GM21786 (cell line): Measurements from ENCODE around the gene IRX1.

Experiments used
- ATAC-seq: cut with Tn5 transposase; IDR thresholded peaks from one replicate; pipeline ENCODE4 v1.9.1; 2021; ENCODE audit not compliant: unreplicated experiment

The IRX1 gene

DNA sequence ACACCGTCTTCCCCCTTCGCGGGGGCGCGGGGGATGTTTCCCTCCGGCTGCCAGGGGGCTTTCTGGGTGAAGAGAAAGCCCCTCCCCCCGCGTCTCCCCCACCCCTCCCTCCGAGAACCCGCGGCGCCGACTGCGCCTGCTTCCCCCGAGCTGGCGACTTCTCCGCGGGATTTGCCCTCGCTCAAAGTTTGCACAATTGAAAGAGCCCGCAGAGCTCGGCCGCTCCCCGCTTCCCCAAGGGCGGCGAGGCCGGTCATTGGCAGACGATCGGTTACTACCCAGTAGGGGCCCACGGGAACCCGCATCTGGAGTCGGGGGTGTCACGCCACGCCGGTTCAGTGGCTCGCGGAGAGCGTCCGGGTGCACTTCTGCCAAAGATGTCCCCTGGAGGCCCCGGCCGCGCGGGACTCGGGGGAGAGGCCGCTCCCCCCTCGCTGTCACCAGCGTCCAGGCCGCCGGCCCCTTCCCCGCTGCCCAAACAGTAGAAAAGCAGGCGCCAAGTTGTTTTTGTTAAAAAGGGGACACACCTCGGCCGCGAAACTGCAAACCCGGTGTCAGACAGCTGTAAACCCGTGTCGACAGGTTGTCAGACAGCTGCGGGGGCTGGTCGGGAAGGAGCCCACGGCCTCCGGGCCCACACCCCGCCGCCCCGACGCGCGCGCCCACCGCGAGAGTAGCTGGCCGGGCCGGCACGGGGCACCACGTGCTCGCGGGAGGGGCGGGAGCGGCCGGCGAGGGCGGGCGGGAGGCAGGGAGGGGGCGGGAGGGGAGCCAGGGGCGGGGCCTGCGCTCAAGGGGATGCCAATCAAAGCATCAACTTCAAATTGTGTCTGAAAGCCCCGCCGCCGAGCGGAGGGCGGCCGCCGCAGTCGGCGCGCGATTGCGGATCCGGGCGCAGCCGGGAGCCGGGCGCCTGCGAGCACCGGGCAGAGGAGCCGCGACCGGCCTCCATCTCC lies at the start of gene IRX1:
Gene IRX1, plus strand, starts transcription at position 827 of the 956 bp plus-strand sequence. CDS start 274 bp downstream, outside the sequence.
- ATAC-seq: no peak

DNA sequence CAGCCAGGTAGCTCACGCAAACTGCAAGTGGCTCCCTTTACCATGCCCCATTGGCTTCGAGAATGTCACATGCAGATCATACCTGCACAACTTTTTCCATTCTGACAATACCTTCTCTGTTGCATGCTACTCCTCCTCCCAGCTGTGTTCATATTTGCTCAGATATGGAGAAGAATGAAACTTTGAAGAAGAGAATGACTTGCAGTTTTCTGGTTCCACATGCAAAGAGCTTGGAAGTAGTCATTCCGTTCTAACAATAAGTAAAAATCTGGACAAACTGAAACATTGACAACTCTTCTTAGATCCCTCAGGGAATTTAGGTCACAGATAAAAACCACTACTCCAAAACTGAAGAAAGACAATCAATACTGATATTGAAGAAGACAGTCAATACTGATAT lies 49.6 kb upstream of the IRX1 start:
- no peak for ATAC-seq

DNA sequence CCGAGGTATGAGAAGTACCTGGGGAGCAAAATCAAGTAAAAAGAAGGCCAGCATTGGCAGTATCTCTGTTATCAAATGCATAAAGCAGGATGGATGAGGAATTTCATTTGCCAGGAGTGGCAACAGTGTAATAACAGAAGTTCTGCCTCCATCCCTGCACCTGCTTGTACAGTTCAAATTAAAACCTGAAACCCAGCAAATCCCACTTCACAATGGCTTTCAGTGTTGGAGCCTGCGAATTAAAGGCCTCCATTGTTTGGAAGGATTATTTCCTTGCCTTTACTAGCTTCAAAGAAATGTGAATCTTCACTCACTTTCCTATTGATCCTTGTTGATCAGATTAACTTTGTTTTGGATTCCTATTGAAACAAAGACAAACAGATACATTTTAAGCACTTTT lies 31.5 kb upstream of the IRX1 start:
- no peak for ATAC-seq

DNA sequence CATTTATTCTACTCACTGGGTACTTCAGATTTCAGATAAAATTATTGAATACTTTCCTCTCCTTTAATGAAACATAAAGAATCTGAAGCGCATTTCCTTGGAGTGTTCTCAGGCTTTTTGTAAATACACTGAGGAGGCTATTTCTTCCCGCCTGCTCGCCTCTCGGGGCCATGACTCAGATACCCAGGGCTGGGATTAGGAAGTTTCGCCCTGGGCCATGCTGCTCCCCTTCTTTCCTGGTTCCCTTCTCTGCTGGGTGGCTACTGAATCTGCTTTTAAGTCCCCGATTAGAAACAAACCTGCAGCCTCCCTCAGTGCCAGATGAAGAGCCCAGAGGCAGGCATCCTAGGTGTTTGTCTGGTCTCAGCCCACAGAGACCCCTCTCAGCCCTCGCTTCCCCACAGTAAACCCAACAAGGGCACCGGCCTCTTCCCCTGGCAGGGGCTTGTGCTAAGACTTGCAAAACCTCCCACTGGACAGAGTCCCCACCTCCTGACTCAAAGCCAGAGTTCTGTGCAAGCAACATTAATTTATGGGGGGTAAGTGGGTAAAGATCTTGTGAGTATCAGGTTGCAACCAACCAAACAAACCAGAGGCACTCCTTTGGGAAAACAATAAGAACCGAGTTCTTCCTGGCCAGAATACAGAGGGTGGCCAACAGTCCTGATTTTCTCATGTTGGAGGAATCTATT lies 30.7 kb upstream of the IRX1 start:
- no peak for ATAC-seq

DNA sequence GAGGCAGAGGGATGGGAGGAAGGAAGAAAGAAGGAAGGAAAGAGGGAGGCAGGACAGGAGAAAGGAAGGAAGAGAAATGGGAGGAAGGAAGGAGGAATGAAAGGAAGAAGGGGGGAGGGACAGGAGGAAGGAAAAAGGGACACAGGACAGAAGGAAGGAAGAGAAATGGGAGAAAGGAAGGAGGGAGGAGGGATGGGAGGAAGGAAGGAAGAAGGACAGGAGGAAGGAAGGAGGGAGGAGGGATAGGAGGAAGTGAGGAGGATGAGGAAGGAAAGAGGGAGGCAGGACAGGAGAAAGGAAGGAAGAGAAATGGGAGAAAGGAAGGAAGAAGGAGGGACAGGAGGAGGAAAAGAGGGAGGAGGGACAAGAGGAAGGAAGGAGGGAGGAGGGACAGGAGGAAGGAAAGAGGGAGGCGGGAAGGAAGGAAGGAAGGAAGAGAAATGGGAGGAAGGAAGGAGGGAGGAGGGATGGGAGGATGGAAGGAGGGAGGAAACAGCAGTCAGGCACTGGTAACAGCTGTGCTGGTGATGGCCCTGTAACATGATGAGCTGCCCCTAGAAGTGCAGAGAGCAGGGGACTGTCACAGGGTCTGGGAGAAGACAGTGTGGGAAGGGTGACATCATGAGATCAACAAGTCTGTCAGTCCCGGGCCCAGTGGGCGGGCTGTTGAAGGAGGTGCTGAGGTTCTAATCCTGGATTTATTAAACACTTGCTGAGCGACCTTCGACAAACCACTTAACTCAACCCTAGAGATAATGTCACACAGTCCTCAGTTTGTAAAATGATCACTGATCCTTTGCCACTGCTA lies 10.7 kb upstream of the IRX1 start:
- no peak for ATAC-seq

DNA sequence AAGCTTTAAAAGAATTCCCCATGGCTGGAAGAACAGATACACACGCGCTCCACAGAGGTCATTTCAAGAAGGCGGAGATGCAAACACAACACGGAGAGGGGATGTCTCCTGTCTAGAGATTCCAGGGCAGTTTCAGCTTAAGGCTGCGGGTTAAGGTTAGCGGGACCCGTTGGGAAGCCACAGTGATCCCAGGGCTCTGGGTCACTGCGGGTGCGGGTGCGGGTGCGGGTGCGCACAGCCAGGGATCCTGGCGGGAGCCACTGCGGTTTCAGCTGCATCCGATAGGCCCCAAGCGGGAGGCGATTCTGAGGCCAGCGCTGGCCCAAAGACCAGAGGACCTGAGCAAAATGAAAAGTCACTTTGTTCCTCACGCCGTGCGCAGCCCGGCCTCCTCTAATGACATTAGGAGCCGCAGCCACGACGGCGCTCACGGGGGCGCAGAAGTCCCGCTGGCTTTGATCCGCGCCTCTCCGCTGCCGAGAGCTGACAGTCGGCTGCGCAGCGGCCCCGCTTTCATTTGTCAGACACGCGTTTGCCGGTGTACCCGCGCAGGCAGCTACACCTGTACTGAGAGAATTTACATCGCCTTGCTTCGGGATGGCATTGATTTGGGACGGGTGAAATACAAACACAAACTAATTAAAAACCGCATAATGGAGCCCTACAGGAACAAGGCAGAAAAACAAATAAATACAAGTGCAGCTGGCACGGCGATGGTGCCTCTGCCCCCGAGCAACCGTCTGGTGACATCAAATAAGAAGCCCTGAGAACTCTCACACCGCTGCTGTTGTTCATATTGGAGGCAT lies 5.3 kb upstream of the IRX1 start:
- no peak for ATAC-seq

DNA sequence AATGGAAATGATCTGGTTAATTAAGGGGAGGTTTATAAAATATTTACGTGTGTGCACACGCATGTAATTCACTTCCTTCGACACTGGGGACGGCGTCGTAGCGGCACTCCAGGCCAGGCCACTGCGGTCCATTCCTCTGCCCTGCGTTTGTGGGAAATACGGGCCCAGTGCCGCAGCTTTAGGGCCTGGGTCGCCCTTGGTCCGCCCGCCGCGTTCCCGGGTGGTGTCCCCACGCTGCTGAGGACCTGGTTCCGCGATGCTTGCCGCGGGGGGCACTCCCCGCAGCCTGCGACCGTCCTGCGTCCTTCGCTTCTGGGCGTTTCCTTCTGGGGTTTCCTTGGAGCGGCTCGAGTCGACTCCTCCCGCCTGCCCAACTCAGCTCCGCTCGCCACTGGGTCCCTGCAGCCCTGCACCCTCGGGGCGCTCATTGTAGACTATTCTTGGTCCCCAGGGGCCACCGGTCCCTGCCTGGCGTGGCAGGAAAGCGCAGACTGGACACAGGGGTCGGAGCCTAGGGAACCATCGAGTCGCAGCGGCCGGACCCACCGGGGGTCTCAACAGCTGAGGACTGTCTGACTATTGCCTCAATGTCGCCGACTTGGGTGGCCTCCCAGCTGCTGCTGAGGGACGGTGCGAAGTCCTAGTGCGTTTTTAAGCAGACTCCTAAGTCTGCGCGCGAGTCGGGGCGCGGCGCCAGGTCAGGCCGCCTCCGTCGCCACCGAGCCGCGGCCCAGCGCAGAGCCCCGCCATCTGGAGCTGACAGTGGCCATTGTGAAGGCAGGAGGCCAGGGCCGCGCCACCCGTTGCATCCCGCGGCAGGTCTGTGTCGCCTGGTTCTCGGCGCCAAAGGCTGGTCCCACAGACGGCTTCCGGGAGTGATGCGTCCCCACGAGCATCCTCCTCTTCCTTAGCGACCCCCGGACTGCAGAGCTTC lies 4.4 kb upstream of the IRX1 start:
- no peak for ATAC-seq

DNA sequence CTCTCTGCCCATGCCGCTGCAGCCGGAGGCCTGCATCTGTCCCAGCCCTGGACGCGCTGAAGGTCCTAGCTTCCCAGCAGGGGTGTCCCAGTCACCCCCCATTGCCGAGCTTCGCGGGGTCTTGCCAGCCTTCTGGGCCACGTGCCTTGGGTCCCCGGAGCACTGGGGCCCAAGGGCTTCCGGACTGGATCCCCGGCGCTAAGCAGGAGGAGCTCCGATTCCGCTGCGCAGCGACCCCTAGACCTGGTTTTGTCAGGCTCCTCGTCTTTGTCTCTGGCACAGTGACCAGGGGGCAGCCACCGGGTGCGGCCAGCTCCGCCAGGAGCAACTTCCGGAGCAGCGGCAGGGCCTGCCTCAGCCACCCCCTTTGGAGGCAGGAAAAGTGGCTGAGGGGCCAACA lies 3.3 kb upstream of the IRX1 start:
- no peak for ATAC-seq

DNA sequence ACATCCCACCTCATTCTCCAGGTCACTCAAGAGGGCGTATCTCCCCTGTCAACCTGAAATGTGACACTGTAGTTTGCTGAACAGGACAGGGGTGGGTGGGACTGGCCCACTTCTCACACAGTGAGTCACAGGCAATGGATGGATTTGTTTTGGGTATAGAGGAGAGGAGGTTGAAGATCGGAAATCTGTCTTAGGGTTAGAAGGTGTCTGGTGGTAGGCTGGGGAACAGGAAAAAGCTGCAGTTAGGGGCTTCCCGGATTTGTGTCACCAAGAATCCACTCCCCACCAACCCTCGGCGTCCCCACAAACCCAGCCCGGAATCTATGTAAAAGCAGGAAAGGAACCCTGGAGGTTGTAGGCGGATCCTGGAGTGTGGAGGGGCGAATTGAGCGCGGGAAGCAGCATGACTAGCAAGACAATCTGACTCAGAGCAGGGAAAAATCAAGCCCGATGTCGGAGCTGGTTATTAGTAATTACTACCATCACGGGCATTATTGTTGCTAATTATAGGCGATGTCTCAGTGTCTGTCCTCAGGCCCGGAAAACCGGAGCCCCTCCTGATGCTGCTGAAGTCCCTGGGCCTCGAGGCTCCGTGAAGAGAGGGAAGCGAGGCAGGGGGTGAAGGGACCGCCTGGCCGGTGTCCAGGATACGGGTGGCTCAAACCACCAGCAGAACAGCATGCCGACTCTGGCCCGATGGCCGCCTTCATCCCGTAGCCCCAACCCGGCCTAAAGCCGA lies 1.7 kb upstream of the IRX1 start:
- ATAC-seq: no peak

DNA sequence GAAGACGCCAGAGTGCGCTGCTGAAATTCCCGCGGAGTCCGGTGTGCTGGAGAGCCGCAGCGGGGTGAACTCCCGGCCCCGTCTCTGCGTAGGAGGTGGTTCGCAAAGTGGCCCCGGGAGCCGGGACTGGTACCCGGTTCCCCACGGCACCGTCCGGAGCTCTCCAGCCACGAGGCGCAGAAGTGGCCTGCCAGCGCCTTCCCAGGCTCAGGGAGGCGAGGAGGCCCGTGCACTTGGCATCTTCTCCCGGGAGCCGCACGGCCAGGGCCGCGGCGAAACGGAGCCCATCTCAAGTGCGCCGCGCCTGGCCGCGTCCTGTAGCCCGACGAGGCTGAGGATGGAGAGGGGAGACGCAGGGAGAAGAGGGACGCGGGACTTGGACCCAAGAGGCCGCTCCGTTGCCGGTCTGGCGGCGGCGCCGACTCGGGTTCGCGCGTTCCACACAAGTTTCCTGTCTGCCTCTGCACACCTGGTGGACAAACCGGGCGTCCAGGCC lies 1.1 kb upstream of the IRX1 start:
- no peak for ATAC-seq

DNA sequence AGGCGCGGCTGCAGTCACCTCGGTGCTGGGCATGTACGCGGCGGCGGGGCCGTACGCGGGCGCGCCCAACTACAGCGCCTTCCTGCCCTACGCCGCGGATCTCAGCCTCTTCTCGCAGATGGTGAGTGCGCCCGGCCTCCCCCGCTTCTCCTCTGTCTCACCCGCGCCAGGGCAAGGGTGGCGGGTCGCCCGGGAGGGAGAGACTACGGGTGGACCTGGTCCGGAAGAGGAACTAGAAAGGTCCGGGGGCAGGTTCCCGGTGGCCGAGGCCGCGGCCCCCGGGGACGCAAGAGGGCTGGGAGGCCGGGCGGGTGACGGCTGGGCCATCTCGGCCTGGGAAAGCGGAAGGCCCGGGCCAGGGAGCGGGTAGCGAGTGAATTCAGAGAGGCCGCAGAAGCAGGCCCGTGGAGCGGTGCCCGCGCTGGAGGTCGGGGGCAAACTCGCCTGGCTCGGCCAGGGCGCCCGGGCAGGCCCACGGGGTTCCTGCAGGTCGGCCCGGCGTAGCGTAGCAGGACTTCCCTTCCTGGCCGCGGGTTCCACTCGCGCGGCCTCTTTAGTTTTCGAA lies 711 bp downstream of the IRX1 start:
- ATAC-seq: no peak

DNA sequence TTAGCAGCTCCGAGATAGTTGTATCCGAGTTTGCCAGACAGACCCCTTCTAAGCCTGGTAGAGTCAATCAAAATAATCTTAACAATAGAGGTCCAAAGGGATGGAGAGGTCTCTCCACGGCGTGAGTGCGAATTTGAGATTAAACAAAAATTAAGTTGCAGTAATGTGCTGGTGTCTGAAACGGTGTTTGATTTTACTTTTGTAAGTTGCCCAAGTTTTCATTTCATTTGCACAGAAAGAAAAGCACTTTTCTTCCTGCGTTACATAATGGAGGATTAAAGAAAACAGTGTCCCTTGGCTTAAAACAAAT lies 1.2 kb downstream of the IRX1 start:
- no peak for ATAC-seq

DNA sequence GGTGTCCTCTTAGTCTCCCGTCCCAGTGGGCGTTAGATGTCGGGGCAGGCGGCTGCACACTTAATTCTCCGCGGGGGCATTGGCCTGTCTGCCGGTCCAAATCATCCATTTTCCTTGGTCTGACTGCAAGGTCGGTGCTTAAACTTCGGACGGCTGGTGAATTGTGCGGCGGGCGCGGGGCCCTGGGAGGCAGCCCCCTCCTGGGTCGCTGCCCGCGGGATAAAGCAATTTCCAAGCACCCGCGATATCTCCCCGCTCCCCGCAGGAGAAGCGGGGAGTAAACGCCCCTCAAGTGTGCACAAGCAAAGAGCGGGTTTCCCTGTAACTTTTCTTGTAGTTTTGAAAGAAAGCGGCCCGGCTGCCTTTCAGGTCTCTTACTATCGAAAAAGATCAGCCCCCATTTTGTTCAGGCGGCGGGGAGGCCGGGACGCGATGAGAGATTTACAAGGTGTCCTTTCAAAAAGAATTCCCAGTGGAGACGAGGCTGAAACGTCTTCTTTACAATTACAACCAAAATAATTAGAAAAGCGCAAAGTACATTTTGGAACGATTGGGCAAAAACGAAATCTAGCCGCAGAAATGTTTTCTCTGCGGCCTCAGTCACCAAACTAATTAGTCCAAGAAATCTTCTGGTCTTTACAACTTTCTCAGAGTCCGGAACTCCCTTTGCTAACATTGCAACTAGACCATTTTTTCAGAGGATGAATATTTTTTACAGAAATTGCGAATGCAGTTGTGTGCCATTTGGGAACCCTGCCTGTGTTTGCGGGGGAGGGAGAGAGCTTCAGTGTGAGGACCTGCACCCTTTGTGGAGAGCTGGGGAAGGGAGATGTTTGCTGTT lies 1.8 kb downstream of the IRX1 start:
- no peak for ATAC-seq

DNA sequence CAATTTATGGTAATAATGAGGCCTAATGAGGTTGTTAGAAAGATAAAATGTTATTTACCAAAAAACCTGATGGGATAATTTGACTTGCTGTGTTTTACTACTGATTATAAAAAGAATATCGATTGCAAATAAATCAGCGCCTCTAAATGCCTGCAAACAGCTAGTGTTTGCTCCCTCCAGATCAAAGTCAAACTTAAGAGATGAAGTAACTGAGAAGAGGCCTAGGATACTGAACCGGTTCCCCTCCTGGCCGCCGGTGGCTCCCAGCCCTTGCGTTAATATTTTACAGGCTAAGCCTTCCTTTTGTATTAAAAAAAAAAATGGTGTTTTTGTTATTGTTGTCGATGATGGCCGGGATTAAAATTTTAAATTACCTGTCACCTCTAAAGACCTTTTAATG lies 2.6 kb downstream of the IRX1 start:
- ATAC-seq: no peak

DNA sequence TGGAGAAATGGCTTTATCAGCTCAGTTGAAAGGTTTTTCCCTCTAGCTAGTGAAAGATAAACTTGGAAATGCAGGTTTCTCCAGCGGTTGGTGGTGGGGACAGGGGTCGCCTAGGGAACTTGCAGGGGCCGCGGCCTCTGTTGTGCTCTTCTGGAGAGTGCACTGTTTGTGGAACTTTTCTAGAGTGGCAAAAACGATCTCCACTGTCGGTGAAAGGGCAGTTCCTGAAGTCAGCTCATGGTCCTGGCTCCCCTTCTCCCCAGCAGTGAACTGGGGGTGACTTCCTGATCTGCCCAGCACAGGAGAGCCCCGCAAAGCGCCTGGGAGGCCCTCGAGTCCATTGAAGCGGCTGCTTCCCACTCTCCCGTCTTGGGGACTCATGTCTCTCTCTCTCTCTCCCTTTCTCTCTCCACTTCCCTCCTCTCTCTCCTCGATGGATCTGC lies 3.2 kb downstream of the IRX1 start:
- ATAC-seq: no peak

DNA sequence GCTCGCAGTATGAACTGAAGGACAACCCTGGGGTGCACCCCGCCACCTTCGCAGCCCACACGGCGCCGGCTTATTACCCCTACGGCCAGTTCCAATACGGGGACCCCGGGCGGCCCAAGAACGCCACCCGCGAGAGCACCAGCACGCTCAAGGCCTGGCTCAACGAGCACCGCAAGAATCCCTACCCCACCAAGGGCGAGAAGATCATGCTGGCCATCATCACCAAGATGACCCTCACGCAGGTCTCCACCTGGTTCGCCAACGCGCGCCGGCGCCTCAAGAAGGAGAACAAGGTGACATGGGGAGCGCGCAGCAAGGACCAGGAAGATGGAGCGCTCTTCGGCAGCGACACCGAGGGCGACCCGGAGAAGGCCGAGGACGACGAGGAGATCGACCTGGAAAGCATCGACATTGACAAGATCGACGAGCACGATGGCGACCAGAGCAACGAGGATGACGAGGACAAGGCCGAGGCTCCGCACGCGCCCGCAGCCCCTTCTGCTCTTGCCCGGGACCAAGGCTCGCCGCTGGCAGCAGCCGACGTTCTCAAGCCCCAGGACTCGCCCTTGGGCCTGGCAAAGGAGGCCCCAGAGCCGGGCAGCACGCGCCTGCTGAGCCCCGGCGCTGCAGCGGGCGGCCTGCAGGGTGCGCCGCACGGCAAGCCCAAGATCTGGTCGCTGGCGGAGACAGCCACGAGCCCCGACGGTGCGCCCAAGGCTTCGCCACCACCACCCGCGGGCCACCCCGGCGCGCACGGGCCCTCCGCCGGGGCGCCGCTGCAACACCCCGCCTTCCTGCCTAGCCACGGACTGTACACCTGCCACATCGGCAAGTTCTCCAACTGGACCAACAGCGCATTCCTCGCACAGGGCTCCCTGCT lies 3.8 kb downstream of the IRX1 start:
- ATAC-seq: no peak
